ENCODE results near the gene LCAT.
A peak's percentile ranks its signal among the peaks of the same experiment; 100 is the strongest.

LCAT gene

DNA sequence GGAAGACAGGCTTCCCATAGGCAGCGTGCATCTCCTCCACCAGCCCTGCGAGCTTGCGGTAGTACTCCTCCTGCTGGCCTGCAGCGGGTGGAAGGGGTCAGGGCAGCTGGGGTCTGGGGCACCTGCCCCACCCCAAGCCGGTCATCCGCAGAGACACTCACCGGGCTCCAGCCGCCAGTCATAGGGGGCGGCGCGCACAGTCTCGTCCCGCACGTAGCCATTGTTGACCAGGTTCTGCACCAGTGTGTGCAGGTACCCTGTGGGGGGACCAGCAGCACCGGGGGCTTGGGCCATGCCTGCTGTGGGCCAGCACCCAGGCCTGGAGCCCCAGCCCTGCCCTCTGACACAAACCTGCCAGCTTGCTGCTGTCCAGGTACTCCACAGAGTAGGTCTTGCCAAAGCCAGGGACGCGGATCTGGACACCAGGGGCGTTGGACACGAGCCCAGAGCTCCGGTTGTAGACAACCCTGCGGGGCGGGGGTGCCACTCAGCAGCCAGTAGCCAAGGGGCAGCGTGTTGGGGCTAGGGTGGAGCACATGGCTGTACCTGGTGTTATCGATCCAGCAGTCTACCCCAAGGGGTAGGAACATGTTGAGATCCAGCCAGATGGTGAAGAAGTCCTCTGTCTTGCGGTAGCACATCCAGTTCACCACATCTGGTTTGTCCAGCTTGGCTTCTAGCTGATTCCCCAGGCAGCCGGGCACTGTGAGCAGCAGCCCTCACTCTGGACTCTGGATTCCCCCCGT is 1.2 kb downstream of the LCAT start:
- ChIA-PET POLR2A (interaction anchor here (1.4 kb wide), 1 partner anchor 18 kb away, joined by 3 read pairs; no protein-coding TSS in a partner anchor), CTCF (interaction anchor here (0.7 to 1.3 kb wide), 3 partner anchors 8 to 126 kb away, joined by 3 to 4 read pairs (median 4); no protein-coding TSS in a partner anchor)
- TF ChIP-seq ZNF384 (IDR thresholded peaks at IDR 0.05) (no peak), FOXM1 (IDR thresholded peaks at IDR 0.05; ENCODE audit: borderline replicate concordance) (no peak), TARDBP (IDR thresholded peaks at IDR 0.05) (no peak), SUZ12 (IDR thresholded peaks at IDR 0.05) (no peak), ARNT (IDR thresholded peaks at IDR 0.05) (no peak)
- DNase-seq (ENCODE audit: extremely low spot score) = no peak

DNA sequence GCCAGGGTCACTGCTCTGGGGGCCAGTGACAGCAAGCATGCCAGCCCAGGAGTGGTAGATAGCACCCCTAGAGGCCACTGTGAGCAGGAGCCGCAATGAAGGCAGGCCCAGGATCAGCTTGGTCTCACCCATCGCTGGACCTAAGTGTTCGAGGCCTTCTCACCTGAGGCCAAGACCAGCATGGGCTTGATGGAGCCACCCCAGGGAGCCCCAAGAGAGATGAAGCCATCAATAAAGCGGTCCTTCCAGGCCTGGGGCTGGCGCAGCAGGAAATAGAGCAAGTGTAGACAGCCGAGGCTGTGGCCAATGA is 1.8 kb downstream of the LCAT start:
- TF ChIP-seq SP1 (IDR thresholded peaks at IDR 0.05) (no peak), ELF4 (IDR thresholded peaks at IDR 0.05) (no peak), L3MBTL2 (conservative IDR thresholded peaks at IDR 0.05) (no peak), NFRKB (IDR thresholded peaks at IDR 0.05) (no peak), ZNF384 (IDR thresholded peaks at IDR 0.05) (no peak), TARDBP (IDR thresholded peaks at IDR 0.05) (no peak), CTBP1 (IDR thresholded peaks at IDR 0.05; ENCODE audit: borderline replicate concordance) (no peak), FOXA1 (IDR thresholded peaks at IDR 0.05) (no peak), LEF1 (IDR thresholded peaks at IDR 0.05; ENCODE audit: borderline replicate concordance) (no peak), FOXM1 (IDR thresholded peaks at IDR 0.05; ENCODE audit: borderline replicate concordance) (no peak), BHLHE40 (IDR thresholded peaks at IDR 0.05; ENCODE audit: borderline replicate concordance) (no peak), SUZ12 (IDR thresholded peaks at IDR 0.05) (no peak), FOXK2 (IDR thresholded peaks at IDR 0.05) (no peak), HDGF (IDR thresholded peaks at IDR 0.05; ENCODE audit: borderline replicate concordance) (no peak), ARNT (IDR thresholded peaks at IDR 0.05) (no peak)
- TF ChIP-seq, protein P1, sequence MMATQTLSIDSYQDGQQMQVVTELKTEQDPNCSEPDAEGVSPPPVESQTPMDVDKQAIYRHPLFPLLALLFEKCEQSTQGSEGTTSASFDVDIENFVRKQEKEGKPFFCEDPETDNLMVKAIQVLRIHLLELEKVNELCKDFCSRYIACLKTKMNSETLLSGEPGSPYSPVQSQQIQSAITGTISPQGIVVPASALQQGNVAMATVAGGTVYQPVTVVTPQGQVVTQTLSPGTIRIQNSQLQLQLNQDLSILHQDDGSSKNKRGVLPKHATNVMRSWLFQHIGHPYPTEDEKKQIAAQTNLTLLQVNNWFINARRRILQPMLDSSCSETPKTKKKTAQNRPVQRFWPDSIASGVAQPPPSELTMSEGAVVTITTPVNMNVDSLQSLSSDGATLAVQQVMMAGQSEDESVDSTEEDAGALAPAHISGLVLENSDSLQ (IDR thresholded peaks at IDR 0.05) = no peak
- ChIA-PET CTCF (interaction anchor here (0.7 to 1.0 kb wide), 2 partner anchors 9 to 126 kb away, joined by 4 read pairs; no protein-coding TSS in a partner anchor), POLR2A (interaction anchor here (1.4 kb wide), 1 partner anchor 19 kb away, joined by 3 read pairs; no protein-coding TSS in a partner anchor)
- DNase-seq (ENCODE audit: extremely low spot score) = peak; percentile 69

DNA sequence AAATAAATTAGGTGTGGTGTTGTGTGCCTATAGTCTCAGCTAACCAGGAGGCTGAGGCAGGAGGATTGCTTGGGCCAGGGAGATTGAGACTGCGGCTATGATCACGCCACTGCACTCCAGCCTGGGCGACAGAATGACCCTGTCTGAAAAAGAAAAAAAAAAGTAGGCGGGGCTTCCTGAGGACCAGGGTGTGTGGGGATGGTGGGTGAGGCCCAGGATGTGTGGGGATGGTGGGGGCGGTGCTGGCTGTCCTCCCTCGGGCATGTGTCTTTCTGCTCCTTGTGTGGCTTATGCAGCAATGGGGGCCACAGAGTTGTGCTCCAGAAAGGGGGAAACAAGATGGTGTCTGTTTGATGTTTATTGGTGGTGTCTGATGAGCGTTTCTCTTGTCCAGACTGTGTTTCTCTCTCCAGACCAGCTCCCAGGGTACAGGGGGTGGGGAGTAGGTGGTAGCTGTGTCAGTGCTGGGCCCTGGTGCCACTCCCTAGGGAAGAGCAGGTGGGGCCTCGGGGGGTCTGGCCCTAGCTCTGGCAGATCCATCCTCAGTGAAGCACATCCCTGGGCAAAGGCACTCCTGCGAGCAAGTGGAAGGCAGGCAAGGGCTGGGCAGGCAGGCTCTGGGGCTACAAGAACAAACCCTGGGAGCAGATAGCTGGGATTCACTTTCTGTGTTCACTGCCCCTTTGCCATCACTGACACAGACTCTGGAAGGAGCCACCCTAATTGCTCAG is 2.3 kb downstream of the LCAT start:
- CTCF ChIA-PET = interaction anchor here (0.6 to 1.1 kb wide), 4 partner anchors 9 to 125 kb away, joined by 3 to 5 read pairs (median 4); no protein-coding TSS in a partner anchor
- TF ChIP-seq, protein P1 (IDR thresholded peaks at IDR 0.05) = no peak
- TF ChIP-seq ARNT (IDR thresholded peaks at IDR 0.05) (no peak), CTBP1 (IDR thresholded peaks at IDR 0.05; ENCODE audit: borderline replicate concordance) (no peak), LEF1 (IDR thresholded peaks at IDR 0.05; ENCODE audit: borderline replicate concordance) (no peak), NFRKB (IDR thresholded peaks at IDR 0.05) (no peak), ELF4 (IDR thresholded peaks at IDR 0.05) (no peak), L3MBTL2 (conservative IDR thresholded peaks at IDR 0.05) (no peak), FOXA1 (IDR thresholded peaks at IDR 0.05) (no peak), TARDBP (IDR thresholded peaks at IDR 0.05) (no peak), SUZ12 (IDR thresholded peaks at IDR 0.05) (no peak)
- DNase-seq (ENCODE audit: extremely low spot score) = no peak
- POLR2A ChIA-PET = interaction anchor here (1.2 to 1.4 kb wide), 2 partner anchors 19 to 33 kb away, joined by 3 to 4 read pairs; no protein-coding TSS in a partner anchor

DNA sequence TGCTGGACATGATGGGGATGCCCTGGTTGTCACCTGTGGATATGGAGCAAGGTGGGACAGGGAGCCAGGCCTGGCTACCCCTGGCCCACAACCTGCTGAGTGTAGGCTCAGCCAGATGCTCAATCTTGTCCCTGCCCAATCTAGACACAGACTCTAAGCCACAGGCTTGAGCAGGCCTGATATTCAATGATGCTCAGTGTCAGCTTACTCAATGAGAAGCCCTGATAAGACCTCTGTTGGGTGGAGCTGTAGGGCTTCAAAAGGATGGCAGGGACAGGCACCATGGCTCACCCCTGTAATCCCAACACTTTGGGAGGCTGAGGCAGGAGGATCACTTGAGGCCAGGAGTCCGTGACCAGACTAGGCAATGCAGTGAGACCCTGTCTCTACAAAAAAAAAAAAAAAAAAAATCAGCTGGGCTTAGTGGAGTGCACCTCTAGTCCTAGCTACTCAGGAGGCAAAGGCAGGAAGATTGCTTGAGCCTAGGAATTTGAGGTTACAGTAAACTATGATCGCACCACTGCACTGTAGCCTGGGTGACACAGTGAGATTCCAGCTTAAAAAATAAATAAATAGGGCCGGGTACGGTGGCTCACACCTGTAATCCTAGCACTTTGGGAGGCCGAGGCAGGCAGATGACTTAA is 3.4 kb downstream of the LCAT start:
- DNase-seq (ENCODE audit: extremely low spot score) = no peak
- no peak for TF ChIP-seq CTBP1 (IDR thresholded peaks at IDR 0.05; ENCODE audit: borderline replicate concordance)
- no peak for TF ChIP-seq L3MBTL2 (conservative IDR thresholded peaks at IDR 0.05)
- TF ChIP-seq ARNT (IDR thresholded peaks at IDR 0.05) = no peak
- TF ChIP-seq SUZ12 (IDR thresholded peaks at IDR 0.05) = no peak
- no peak for TF ChIP-seq FOXM1 (IDR thresholded peaks at IDR 0.05; ENCODE audit: borderline replicate concordance)
- no peak for TF ChIP-seq TARDBP (IDR thresholded peaks at IDR 0.05)
- TF ChIP-seq FOXK2 (IDR thresholded peaks at IDR 0.05) = no peak
- TF ChIP-seq HDGF (IDR thresholded peaks at IDR 0.05; ENCODE audit: borderline replicate concordance) = no peak
- no peak for TF ChIP-seq FOXA1 (IDR thresholded peaks at IDR 0.05)
- no peak for TF ChIP-seq ELF4 (IDR thresholded peaks at IDR 0.05)
- CTCF ChIA-PET = interaction anchor here (1.1 kb wide), 1 partner anchor 57 kb away, joined by 5 read pairs; no protein-coding TSS in a partner anchor
- POLR2A ChIA-PET = interaction anchor here (1.0 to 1.2 kb wide), 2 partner anchors 34 to 50 kb away, joined by 3 to 4 read pairs; no protein-coding TSS in a partner anchor

DNA sequence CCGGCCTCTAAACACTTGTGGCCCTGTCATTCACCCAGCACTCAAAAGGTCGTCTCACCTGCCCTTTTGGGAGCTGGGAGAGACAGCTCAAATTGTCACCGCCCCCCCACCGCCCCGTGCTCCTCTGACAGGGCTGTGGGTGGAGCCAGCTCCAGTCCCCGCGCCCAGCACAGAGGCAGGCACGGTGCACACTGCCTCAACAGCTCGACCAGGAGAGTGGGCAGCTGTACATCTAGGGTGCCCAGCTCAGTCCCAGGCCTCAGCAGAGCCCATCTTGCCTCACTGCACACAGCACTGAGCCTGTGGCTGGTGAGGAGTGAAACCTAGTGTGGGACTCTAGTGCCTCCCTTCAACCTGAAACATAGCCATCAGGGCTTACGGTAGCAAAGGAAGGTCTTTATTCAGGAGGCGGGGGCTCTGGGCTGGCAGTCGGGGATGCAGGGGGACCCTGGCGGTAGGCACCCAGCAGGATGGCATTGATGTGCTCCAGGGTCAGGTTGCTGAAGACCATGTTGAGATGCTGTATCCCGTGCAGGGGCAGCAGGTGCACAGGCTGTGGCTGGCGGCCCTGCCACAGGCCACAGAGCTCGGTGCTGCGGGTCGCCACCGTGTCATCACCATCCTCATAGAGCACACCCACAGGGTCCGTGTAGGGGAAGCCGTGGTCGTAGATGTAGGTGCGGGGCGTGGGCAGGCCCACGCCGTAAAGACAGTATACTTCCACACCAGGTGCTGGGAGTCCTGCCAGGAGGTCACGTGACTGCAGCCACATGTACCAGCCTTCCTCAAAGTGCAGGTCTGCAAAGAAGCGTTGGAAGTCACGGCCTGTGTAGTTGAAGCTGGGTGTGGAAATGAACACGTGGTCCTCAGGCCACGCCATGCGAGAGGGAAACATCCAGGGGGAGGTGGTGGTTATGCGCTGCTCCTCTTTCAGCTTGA is 4.1 kb downstream of the LCAT start:
- no peak for DNase-seq (ENCODE audit: extremely low spot score)
- TF ChIP-seq FOXM1 (IDR thresholded peaks at IDR 0.05; ENCODE audit: borderline replicate concordance) = no peak
- TF ChIP-seq L3MBTL2 (conservative IDR thresholded peaks at IDR 0.05) = no peak
- no peak for TF ChIP-seq FOXA1 (IDR thresholded peaks at IDR 0.05)
- no peak for TF ChIP-seq SP1 (IDR thresholded peaks at IDR 0.05)
- POLR2A ChIA-PET = interaction anchor here (1.0 kb wide), 1 partner anchor 49 kb away, joined by 3 read pairs; no protein-coding TSS in a partner anchor
- CTCF ChIA-PET = interaction anchor here (0.6 kb wide), 1 partner anchor 36 kb away, joined by 4 read pairs; no protein-coding TSS in a partner anchor
